NCI-H2029 treated with DMSO at 0.1 percent for 48 hours (cell line): ENCODE measurements around the gene CT47A7.
"Not testable (repeated sequence)": the region's sequence is repeated elsewhere in the genome, so short reads cannot be mapped to it uniquely, and the experiment has no call there.

Source experiments
- DNase-seq: peaks from one replicate; lab custom pipeline; 2025; lab: John Stamatoyannopoulos, UW

CT47A7 gene

GRCh38 chrX:120956500-120956899 lies at the start of gene CT47A7:
Gene CT47A7 (minus strand): TSS chrX:120956600. CDS start chrX:120956345, 255 bp downstream.
- DNase-seq = not testable (repeated sequence)

DNA sequence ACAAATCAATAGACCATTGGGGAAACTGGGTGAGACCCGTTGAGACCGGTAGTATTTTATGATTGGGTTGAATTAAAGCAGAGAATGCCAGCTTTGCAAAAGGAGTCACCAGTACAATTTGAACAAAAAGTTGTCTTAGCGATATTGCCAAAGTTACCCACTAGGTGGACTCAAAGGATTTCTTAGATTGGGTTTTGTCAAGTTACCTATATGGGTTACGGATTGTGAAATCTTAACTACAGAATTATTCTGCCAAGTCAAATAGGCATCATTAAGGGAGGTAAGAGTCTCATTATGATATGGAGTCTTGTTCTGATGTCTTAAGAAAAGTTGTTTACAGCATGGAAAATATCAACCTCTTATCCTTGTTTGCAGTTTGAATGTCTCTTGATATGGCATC lies 44.2 kb upstream of the CT47A7 start:
- no peak for DNase-seq

- no peak for DNase-seq
Measured at GRCh38 chrX:120999413-120999812, 43.0 kb upstream of the CT47A7 start.

- not testable (repeated sequence) for DNase-seq
Measured at GRCh38 chrX:120985660-120986059, 29.3 kb upstream of the CT47A7 start, which contains the start of gene CT47A1. Gene CT47A1 (minus strand): TSS chrX:120985760. CDS start chrX:120985529, 231 bp downstream.
